K562 (cell line): ENCODE results near the gene ACTN4. TPM values are rescaled to one million over a fixed set of nuclear protein-coding genes. Genes with fewer than 3 reads are reported as not detected.
A peak's percentile ranks its signal among the peaks of the same experiment; 100 is the strongest.

ENCODE experiments used
- ARID4B ChIP-seq: sonication (generic); formaldehyde crosslinking; IDR thresholded peaks from 2 replicates; pipeline ENCODE4 v1.8.0; 2022; ENCODE audit warnings: mild to moderate bottlenecking, missing genetic modification reagents
- ATF3 ChIP-seq, 2 experiments: fragments of 450-650 bp in 1 of 2; sonication (generic) in 1 of 2; formaldehyde crosslinking in 1 of 2; IDR thresholded peaks in 1 of 2; conservative IDR thresholded peaks in 1 of 2; 2 replicates each; pipeline versions ENCODE4 v1.6.1 to v1.8.1; 2016 to 2023; ENCODE audit warnings: mild to moderate bottlenecking in 2 of 2, moderate library complexity in 2 of 2, inconsistent platforms in 1 of 2, missing genetic modification reagents in 1 of 2
- CBFA2T2 ChIP-seq: fragments of 450-650 bp; conservative IDR thresholded peaks from 2 replicates; pipeline ENCODE4 v1.6.1; 2017; ENCODE audit warnings: mild to moderate bottlenecking
- CBX8 ChIP-seq: fragments of 200-600 bp; sonication (generic); IDR thresholded peaks from 2 replicates; pipeline ENCODE4 v1.6.1; 2012; ENCODE audit warnings: borderline replicate concordance, mixed run types, low read depth, mild to moderate bottlenecking, moderate library complexity, mixed read lengths, low read length, control low read depth, inconsistent platforms; ENCODE audit not compliant: poor library complexity, severe bottlenecking; ENCODE audit errors: extremely low read depth
- E2F1 ChIP-seq: sonication (generic); formaldehyde crosslinking; IDR thresholded peaks from 2 replicates; pipeline ENCODE4 v1.8.1; 2023; ENCODE audit warnings: mild to moderate bottlenecking, missing genetic modification reagents, moderate library complexity
- ETS2 ChIP-seq: IDR thresholded peaks from 2 replicates; pipeline ENCODE4 v1.6.1; 2016; ENCODE audit warnings: borderline replicate concordance, missing genetic modification characterization, mild to moderate bottlenecking, moderate library complexity, missing compliant biosample characterization; ENCODE audit not compliant: poor library complexity, severe bottlenecking
- FOXK1 ChIP-seq: sonication (generic); formaldehyde crosslinking; IDR thresholded peaks from 2 replicates; pipeline ENCODE4 v1.8.0; 2022; ENCODE audit warnings: missing genetic modification reagents, mild to moderate bottlenecking, borderline replicate concordance
- FOXP1 ChIP-seq: sonication (generic); formaldehyde crosslinking; IDR thresholded peaks from 2 replicates; pipeline ENCODE4 v1.8.0; 2022; ENCODE audit warnings: mild to moderate bottlenecking, missing genetic modification reagents
- HMGN3 ChIP-seq: IDR thresholded peaks from 2 replicates; pipeline ENCODE4 v1.6.1; 2011; ENCODE audit warnings: borderline replicate concordance, low read depth, mild to moderate bottlenecking, mixed read lengths, low read length; ENCODE audit not compliant: insufficient read length; ENCODE audit errors: extremely low read depth
- HOXB6 ChIP-seq: fragments of 250-450 bp; sonication (Bioruptor Pico); IDR thresholded peaks from 2 replicates; pipeline ENCODE4 v1.5.1; 2022; ENCODE audit warnings: mild to moderate bottlenecking, borderline replicate concordance
- KLF16 ChIP-seq: IDR thresholded peaks from 2 replicates; pipeline ENCODE4 v1.6.1; 2016; ENCODE audit warnings: antibody characterized with exemption
- NCOR1 ChIP-seq: fragments of 450-650 bp; IDR thresholded peaks from 2 replicates; pipeline ENCODE4 v1.6.1; 2016; ENCODE audit warnings: mild to moderate bottlenecking, moderate library complexity
- NFRKB ChIP-seq: fragments of 450-650 bp; IDR thresholded peaks from 2 replicates; pipeline ENCODE4 v1.6.1; 2016; ENCODE audit warnings: low read depth
- TAF15 ChIP-seq: fragments of 200-400 bp; formaldehyde crosslinking; IDR thresholded peaks from 2 replicates; pipeline ENCODE4 v1.6.1; 2017; ENCODE audit warnings: mild to moderate bottlenecking, low read depth, low read length, moderate library complexity
- TFAP4 ChIP-seq: sonication (generic); formaldehyde crosslinking; IDR thresholded peaks from 2 replicates; pipeline ENCODE4 v1.8.0; 2022; ENCODE audit warnings: missing genetic modification reagents, mild to moderate bottlenecking, moderate library complexity, borderline replicate concordance
- TRIM24 ChIP-seq, 2 experiments: fragments of 450-650 bp; IDR thresholded peaks; 2 replicates each; pipeline ENCODE4 v1.6.1; 2016
- ZBTB2 ChIP-seq: fragments of 450-650 bp; IDR thresholded peaks from 2 replicates; pipeline ENCODE4 v1.6.1; 2016; ENCODE audit warnings: antibody characterized with exemption
- ZNF134 ChIP-seq: fragments of 250-450 bp; sonication (Bioruptor Pico); conservative IDR thresholded peaks from 2 replicates; pipeline ENCODE4 v1.4.0; 2020
- polyA plus RNA-seq, 8 experiments: library from polyadenylated mRNA; depleted of rRNA in 4 of 8; stranded (reverse) in 5 of 8; unstranded in 3 of 8; fragments of >200 nt; fragmentation: Nextera tagmentation in 2 of 8; fragmentation: Illumina TruSeq in 1 of 8; extraction: Ambion mirVana in 2 of 8; extraction: Trizol in 1 of 8; gene quantifications; 2 replicates each; pipeline versions ENCODE4 v1.2.1 to v1.2.3, GENCODE V29; 2011 to 2014; ENCODE audit warnings: inconsistent platforms in 1 of 8, missing spikeins in 1 of 8
- total RNA-seq, 7 experiments: library from RNA; depleted of rRNA in 6 of 7; stranded (reverse); fragments of >200 nt in 6 of 7; fragmentation: Illumina TruSeq in 2 of 7; extraction: Trizol in 2 of 7; gene quantifications; 2 replicates each; pipeline versions ENCODE4 v1.2.1 to v1.2.3, GENCODE V29; 2011 to 2021; ENCODE audit warnings: low replicate concordance in 1 of 7

ACTN4 gene
- total and polyA plus RNA-seq, 9 of the 15 experiments (the other 6 are each of a cell fraction or from before 2014, with no cell fraction given), result 3.1 to 385 (median 125) TPM

- peak; percentile 59 for TF ChIP-seq TFAP4
- no peak; the same call in 1 of the 2 replicates for TF ChIP-seq NCOR1
- no peak for TF ChIP-seq TRIM24 (IDR thresholded peaks at IDR 0.05)
- TF ChIP-seq CBX8, result no peak
- no peak for TF ChIP-seq HOXB6 (CRISPR knock-in tag)
- no peak for TF ChIP-seq KLF16
- TF ChIP-seq HMGN3, result no peak
- TF ChIP-seq TAF15, result no peak
- TF ChIP-seq FOXP1 (CRISPR knock-in tag), result no peak
- TF ChIP-seq ATF3 (IDR thresholded peaks at IDR 0.05), result peak; percentile 96
- peak; percentile 92 for TF ChIP-seq ATF3 (CRISPR knock-in tag; conservative IDR thresholded peaks at IDR 0.05)
- TF ChIP-seq NFRKB, result no peak
- TF ChIP-seq ZNF134, result no peak
- peak; percentile 29; the same call in 1 of the 2 replicates for TF ChIP-seq ZBTB2
- no peak for TF ChIP-seq E2F1 (CRISPR knock-in tag)
- TF ChIP-seq ETS2 (tag), result no peak
- TF ChIP-seq FOXK1 (CRISPR knock-in tag), result no peak
- no peak for TF ChIP-seq ARID4B (CRISPR knock-in tag)
- peak; percentile 49; the same call in 1 of the 2 replicates for TF ChIP-seq CBFA2T2
Measured at GRCh38 chr19:38683393-38684077, 36.1 kb downstream of the ACTN4 start (continued).
